ENCODE data around the gene THSD7B. TPM values are rescaled to one million over a fixed set of nuclear protein-coding genes. Genes with fewer than 3 reads are reported as not detected.
"Not testable (repeated sequence)": the region's sequence is repeated elsewhere in the genome, so short reads cannot be mapped to it uniquely, and the experiment has no call there.

The THSD7B gene
- total RNA-seq, 5 donors from 2014 or later (not counting 1 experiment from before 2014, with no cell fraction given) = not detected

- no peaks in the 10 kb centered on the region for H3K9me3 ChIP-seq
- Mint-ChIP-seq H3K4me3 (no peak overlapping the region), H3K27ac (no peak overlapping the region), H3K36me3 (no peaks in the 10 kb centered on the region), H3K9me3 (peaks cover 3 to 15% (median 7%) of the 10 kb centered on the region in 3 donors), H3K4me1 (no peaks in the 10 kb centered on the region), H3K27me3 (no peaks in the 10 kb centered on the region)
- DNase-seq (no peak), ATAC-seq (replicated peaks in 1 of 4) (no peak)
- no peak overlapping the region for H3K4me3 ChIP-seq (ENCODE audit: control insufficient read depth in 1 of 2, extremely low read depth in 1 of 2, low read length in 1 of 2)
- CTCF ChIA-PET = no interaction called here
- 95% methylated on average over 4 of the region's 8 CpGs for WGBS (ENCODE audit: insufficient coverage)
- H3K36me3 ChIP-seq (ENCODE audit: control insufficient read depth in 2 of 2, extremely low read depth in 1 of 2, insufficient read depth in 1 of 2, low read length in 1 of 2) = no peaks in the 10 kb centered on the region
- POLR2A ChIA-PET = no interaction called here
- no peak overlapping the region for H3K27ac ChIP-seq (ENCODE audit: low read length)
- no peaks in the 10 kb centered on the region for H3K27me3 ChIP-seq (replicated peaks in 1 of 2; ENCODE audit: control insufficient read depth in 2 of 2, extremely low read depth in 1 of 2, insufficient read depth in 2 of 2, low read length in 1 of 2)
- no peaks in the 10 kb centered on the region for H3K4me1 ChIP-seq (ENCODE audit: control insufficient read depth in 1 of 2, extremely low read depth in 1 of 2, insufficient read depth in 2 of 2, low read length in 2 of 2)
These were observed 291.4 kb downstream of the THSD7B start for GRCh38 chr2:137056704-137057103.

DNA sequence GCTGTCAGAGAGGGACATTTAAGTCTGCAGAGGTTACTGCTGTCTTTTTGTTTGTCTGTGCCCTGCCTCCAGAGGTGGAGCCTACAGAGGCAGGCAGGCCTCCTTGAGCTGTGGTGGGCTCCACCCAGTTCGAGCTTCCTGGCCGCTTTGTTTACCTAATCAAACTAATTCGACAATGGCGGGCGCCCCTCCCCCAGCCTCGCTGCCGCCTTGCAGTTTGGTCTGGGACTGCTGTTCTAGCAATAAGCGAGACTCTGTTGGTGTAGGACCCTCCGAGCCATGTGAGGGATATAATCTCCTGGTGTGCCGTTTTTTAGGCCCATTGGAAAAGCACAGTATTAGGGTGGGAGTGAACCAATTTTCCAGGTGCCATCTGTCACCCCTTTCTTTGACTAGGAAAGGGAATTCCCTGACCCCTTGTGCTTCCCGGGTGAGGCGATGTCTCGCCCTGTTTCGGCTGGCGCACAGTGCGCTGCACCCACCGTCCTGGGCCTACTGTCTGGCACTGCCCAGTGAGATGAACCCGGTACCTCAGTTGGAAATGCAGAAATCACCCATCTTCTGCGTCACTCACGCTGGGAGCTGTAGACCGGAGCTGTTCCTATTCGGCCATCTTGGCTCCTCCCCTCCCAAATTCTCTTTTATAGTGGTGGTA, 310.9 kb downstream of the THSD7B start:
- ATAC-seq (replicated peaks in 1 of 4); POLR2A ChIA-PET; H3K27ac ChIP-seq (ENCODE audit: low read length); H3K4me3 Mint-ChIP-seq; H3K9me3 ChIP-seq; H3K36me3 Mint-ChIP-seq; H3K27me3 Mint-ChIP-seq; H3K27me3 ChIP-seq (replicated peaks in 1 of 2; ENCODE audit: control insufficient read depth in 2 of 2, extremely low read depth in 1 of 2, insufficient read depth in 2 of 2, low read length in 1 of 2); H3K4me3 ChIP-seq (ENCODE audit: control insufficient read depth in 1 of 2, extremely low read depth in 1 of 2, low read length in 1 of 2); H3K36me3 ChIP-seq (ENCODE audit: control insufficient read depth in 2 of 2, extremely low read depth in 1 of 2, insufficient read depth in 1 of 2, low read length in 1 of 2); H3K4me1 Mint-ChIP-seq; DNase-seq; H3K27ac Mint-ChIP-seq; H3K4me1 ChIP-seq (ENCODE audit: control insufficient read depth in 1 of 2, extremely low read depth in 1 of 2, insufficient read depth in 2 of 2, low read length in 2 of 2); CTCF ChIA-PET: not testable (repeated sequence)
- H3K9me3 Mint-ChIP-seq = peaks cover 0 to 11% (median 9%) of the 10 kb centered on the region in 3 donors
- 96% methylated on average over 7 of the region's 22 CpGs for WGBS (ENCODE audit: insufficient coverage)

- Mint-ChIP-seq H3K27me3 (no peaks in the 10 kb centered on the region), H3K9me3 (peaks cover 0 to 3% (median 0%) of the 10 kb centered on the region in 3 donors), H3K4me3 (no peak overlapping the region), H3K4me1 (no peaks in the 10 kb centered on the region), H3K27ac (no peak overlapping the region), H3K36me3 (no peaks in the 10 kb centered on the region)
- DNase-seq (no peak), ATAC-seq (replicated peaks in 1 of 4) (no peak)
- H3K36me3 ChIP-seq (ENCODE audit: control insufficient read depth in 2 of 2, extremely low read depth in 1 of 2, insufficient read depth in 1 of 2, low read length in 1 of 2) = no peaks in the 10 kb centered on the region
- H3K4me3 ChIP-seq (ENCODE audit: control insufficient read depth in 1 of 2, extremely low read depth in 1 of 2, low read length in 1 of 2) = no peak overlapping the region
- ChIA-PET POLR2A (no interaction called here), CTCF (no interaction called here)
- no peak overlapping the region for H3K27ac ChIP-seq (ENCODE audit: low read length)
- no peaks in the 10 kb centered on the region for H3K27me3 ChIP-seq (replicated peaks in 1 of 2; ENCODE audit: control insufficient read depth in 2 of 2, extremely low read depth in 1 of 2, insufficient read depth in 2 of 2, low read length in 1 of 2)
- WGBS (ENCODE audit: insufficient coverage) = 100% methylated on average over 1 of the region's 3 CpGs
- H3K4me1 ChIP-seq (ENCODE audit: control insufficient read depth in 1 of 2, extremely low read depth in 1 of 2, insufficient read depth in 2 of 2, low read length in 2 of 2) = no peaks in the 10 kb centered on the region
- no peaks in the 10 kb centered on the region for H3K9me3 ChIP-seq
These were observed 326.4 kb downstream of the THSD7B start for GRCh38 chr2:137091704-137092103.

GRCh38 chr2:137093116-137093515, 327.8 kb downstream of the THSD7B start:
- Histone ChIP-seq H3K27me3 (replicated peaks in 1 of 2; ENCODE audit: control insufficient read depth in 2 of 2, extremely low read depth in 1 of 2, insufficient read depth in 2 of 2, low read length in 1 of 2) (no peaks in the 10 kb centered on the region), H3K4me1 (ENCODE audit: control insufficient read depth in 1 of 2, extremely low read depth in 1 of 2, insufficient read depth in 2 of 2, low read length in 2 of 2) (no peaks in the 10 kb centered on the region), H3K4me3 (ENCODE audit: control insufficient read depth in 1 of 2, extremely low read depth in 1 of 2, low read length in 1 of 2) (no peak overlapping the region), H3K9me3 (no peaks in the 10 kb centered on the region), H3K27ac (ENCODE audit: low read length) (no peak overlapping the region), H3K36me3 (ENCODE audit: control insufficient read depth in 2 of 2, extremely low read depth in 1 of 2, insufficient read depth in 1 of 2, low read length in 1 of 2) (no peaks in the 10 kb centered on the region)
- POLR2A ChIA-PET = no interaction called here
- peaks cover 0 to 1% (median 0%) of the 10 kb centered on the region in 3 donors for H3K9me3 Mint-ChIP-seq
- H3K27me3 Mint-ChIP-seq = no peaks in the 10 kb centered on the region
- H3K36me3 Mint-ChIP-seq = no peaks in the 10 kb centered on the region
- CTCF ChIA-PET = no interaction called here
- H3K4me1 Mint-ChIP-seq = no peaks in the 10 kb centered on the region
- no peak overlapping the region for H3K27ac Mint-ChIP-seq
- H3K4me3 Mint-ChIP-seq = no peak overlapping the region
- 79% methylated on average over 4 of the region's 4 CpGs for WGBS (ENCODE audit: insufficient coverage)
- no peak for DNase-seq
- ATAC-seq (replicated peaks in 1 of 4) = no peak

GRCh38 chr2:137096187-137096586, 330.8 kb downstream of the THSD7B start:
- no peaks in the 10 kb centered on the region for H3K27me3 Mint-ChIP-seq
- POLR2A ChIA-PET = no interaction called here
- no peak for DNase-seq

GRCh38 chr2:137096693-137097092, 331.3 kb downstream of the THSD7B start:
- Mint-ChIP-seq H3K27ac (no peak overlapping the region), H3K4me1 (no peaks in the 10 kb centered on the region), H3K4me3 (no peak overlapping the region), H3K9me3 (peaks cover 0 to 1% (median 0%) of the 10 kb centered on the region in 3 donors), H3K27me3 (no peaks in the 10 kb centered on the region), H3K36me3 (no peaks in the 10 kb centered on the region)
- H3K27me3 ChIP-seq (replicated peaks in 1 of 2; ENCODE audit: control insufficient read depth in 2 of 2, extremely low read depth in 1 of 2, insufficient read depth in 2 of 2, low read length in 1 of 2) = peaks cover 0 to 4% of the 10 kb centered on the region in 2 experiments
- H3K4me3 ChIP-seq (ENCODE audit: control insufficient read depth in 1 of 2, extremely low read depth in 1 of 2, low read length in 1 of 2) = no peak overlapping the region
- DNase-seq (no peak), ATAC-seq (replicated peaks in 1 of 4) (no peak)
- H3K9me3 ChIP-seq = no peaks in the 10 kb centered on the region
- no CpG with 5 or more reads among the region's 1 CpG for WGBS (ENCODE audit: insufficient coverage)
- POLR2A ChIA-PET = no interaction called here
- H3K4me1 ChIP-seq (ENCODE audit: control insufficient read depth in 1 of 2, extremely low read depth in 1 of 2, insufficient read depth in 2 of 2, low read length in 2 of 2) = no peaks in the 10 kb centered on the region
- CTCF ChIA-PET = no interaction called here
- no peaks in the 10 kb centered on the region for H3K36me3 ChIP-seq (ENCODE audit: control insufficient read depth in 2 of 2, extremely low read depth in 1 of 2, insufficient read depth in 1 of 2, low read length in 1 of 2)
- H3K27ac ChIP-seq (ENCODE audit: low read length) = no peak overlapping the region

More at GRCh38 chr2:137096187-137096586, 330.8 kb downstream of the THSD7B start:
- H3K27ac Mint-ChIP-seq = no peak overlapping the region
- CTCF ChIA-PET = no interaction called here
- Histone ChIP-seq H3K9me3 (no peaks in the 10 kb centered on the region), H3K27ac (ENCODE audit: low read length) (no peak overlapping the region), H3K36me3 (ENCODE audit: control insufficient read depth in 2 of 2, extremely low read depth in 1 of 2, insufficient read depth in 1 of 2, low read length in 1 of 2) (no peaks in the 10 kb centered on the region), H3K4me1 (ENCODE audit: control insufficient read depth in 1 of 2, extremely low read depth in 1 of 2, insufficient read depth in 2 of 2, low read length in 2 of 2) (no peaks in the 10 kb centered on the region), H3K27me3 (replicated peaks in 1 of 2; ENCODE audit: control insufficient read depth in 2 of 2, extremely low read depth in 1 of 2, insufficient read depth in 2 of 2, low read length in 1 of 2) (peaks cover 0 to 3% of the 10 kb centered on the region in 2 experiments), H3K4me3 (ENCODE audit: control insufficient read depth in 1 of 2, extremely low read depth in 1 of 2, low read length in 1 of 2) (no peak overlapping the region)
- no peak for ATAC-seq (replicated peaks in 1 of 4)
- H3K36me3 Mint-ChIP-seq = no peaks in the 10 kb centered on the region
- H3K9me3 Mint-ChIP-seq = peaks cover 0 to 1% (median 0%) of the 10 kb centered on the region in 3 donors
- H3K4me3 Mint-ChIP-seq = no peak overlapping the region
- no peaks in the 10 kb centered on the region for H3K4me1 Mint-ChIP-seq

- H3K36me3 ChIP-seq (ENCODE audit: control insufficient read depth in 2 of 2, extremely low read depth in 1 of 2, insufficient read depth in 1 of 2, low read length in 1 of 2); DNase-seq; H3K4me3 Mint-ChIP-seq; H3K27ac ChIP-seq (ENCODE audit: low read length); H3K36me3 Mint-ChIP-seq; H3K4me1 Mint-ChIP-seq; ATAC-seq (replicated peaks in 1 of 4); CTCF ChIA-PET; H3K4me1 ChIP-seq (ENCODE audit: control insufficient read depth in 1 of 2, extremely low read depth in 1 of 2, insufficient read depth in 2 of 2, low read length in 2 of 2); H3K27ac Mint-ChIP-seq; POLR2A ChIA-PET; H3K9me3 ChIP-seq; H3K27me3 Mint-ChIP-seq; H3K27me3 ChIP-seq (replicated peaks in 1 of 2; ENCODE audit: control insufficient read depth in 2 of 2, extremely low read depth in 1 of 2, insufficient read depth in 2 of 2, low read length in 1 of 2); H3K4me3 ChIP-seq (ENCODE audit: control insufficient read depth in 1 of 2, extremely low read depth in 1 of 2, low read length in 1 of 2): not testable (repeated sequence)
- whole genome bisulfite sequencing (ENCODE audit: insufficient coverage) = 93% methylated on average over 3 of the region's 3 CpGs
- peaks cover 3 to 17% (median 12%) of the 10 kb centered on the region in 3 donors for H3K9me3 Mint-ChIP-seq
These were observed 336.5 kb downstream of the THSD7B start for GRCh38 chr2:137101814-137102213.
